GM21526 (cell line): ENCODE measurements around the gene TMED8.
A peak's percentile ranks its signal among the peaks of the same experiment; 100 is the strongest.
"Not testable (repeated sequence)": the region's sequence is repeated elsewhere in the genome, so short reads cannot be mapped to it uniquely, and the experiment has no call there.

Experiments
- ATAC-seq: cut with Tn5 transposase; IDR thresholded peaks from one replicate; pipeline ENCODE4 v1.9.1; 2021; ENCODE audit warnings: moderate library complexity; ENCODE audit not compliant: unreplicated experiment, low FRiP score

Gene TMED8, protein sequence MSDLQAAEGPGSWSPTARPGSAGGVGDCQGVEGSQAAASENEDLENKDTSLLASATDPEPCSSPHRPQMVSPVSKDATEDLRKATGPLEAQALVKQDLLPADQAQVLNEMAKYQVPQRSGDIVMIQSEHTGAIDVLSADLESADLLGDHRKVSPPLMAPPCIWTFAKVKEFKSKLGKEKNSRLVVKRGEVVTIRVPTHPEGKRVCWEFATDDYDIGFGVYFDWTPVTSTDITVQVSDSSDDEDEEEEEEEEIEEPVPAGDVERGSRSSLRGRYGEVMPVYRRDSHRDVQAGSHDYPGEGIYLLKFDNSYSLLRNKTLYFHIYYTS

DNA sequence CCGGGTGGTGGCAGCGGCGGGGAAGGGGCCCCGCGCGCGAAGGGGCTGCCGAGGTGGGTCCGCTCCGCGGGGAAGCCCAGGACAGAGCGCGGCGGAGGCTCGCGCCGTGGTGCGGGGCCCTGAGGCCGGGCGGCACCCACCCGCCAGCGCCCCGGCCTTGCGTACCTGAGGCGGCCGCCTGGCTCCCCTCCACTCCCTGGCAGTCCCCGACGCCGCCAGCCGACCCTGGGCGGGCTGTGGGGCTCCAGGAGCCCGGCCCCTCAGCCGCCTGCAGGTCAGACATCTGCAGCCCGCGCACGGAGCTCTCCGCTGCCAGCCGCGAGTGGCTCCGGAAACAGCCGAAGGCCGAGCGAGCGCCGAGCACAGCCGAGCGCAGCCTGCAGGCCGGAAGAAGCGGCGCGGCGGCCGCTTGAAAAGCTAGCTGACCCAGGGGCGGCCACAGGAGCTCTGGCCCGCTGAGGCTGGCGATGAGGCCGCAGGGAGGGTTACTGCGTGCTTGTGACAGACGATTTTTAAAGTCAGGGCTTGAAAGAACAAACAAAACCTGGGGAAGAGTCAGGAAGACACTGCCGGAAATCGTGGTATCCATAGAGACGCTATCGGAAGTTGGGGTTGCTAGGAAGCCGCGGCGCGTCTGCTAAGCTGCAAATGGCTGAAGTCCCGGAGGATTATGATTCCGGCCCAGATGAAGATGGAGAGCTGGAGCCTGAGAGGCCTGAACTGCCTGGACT lies at the start of gene TMED8, which contains the start of gene SAMD15:
Gene TMED8 (minus strand): TSS at position 324 of the 731 bp plus-strand sequence. CDS start 41 bp downstream, at position 283.
Gene SAMD15 (plus strand): TSS at position 609 of the 731 bp plus-strand sequence. CDS start 40 bp downstream, at position 649.
- peak; percentile 83 for ATAC-seq

DNA sequence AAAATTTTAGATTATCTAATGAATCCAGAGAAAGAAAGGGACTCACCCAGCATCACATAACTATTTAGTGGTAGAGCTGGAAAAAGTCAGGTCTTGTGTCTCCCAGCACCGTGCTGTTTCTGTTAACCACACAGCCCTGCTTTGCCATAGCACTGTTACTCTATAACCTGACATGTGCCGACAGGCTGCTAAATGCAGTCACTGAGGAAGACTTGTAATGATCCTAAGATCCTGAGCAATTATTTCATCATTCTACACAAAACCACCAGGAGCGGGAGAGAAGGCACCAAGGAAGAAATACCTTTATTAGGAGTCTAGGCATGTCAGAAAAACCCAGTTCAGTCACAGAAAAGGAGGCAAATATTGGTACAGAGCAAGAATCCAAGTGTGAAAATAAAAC lies 49.5 kb upstream of the TMED8 start:
- ATAC-seq = no peak

DNA sequence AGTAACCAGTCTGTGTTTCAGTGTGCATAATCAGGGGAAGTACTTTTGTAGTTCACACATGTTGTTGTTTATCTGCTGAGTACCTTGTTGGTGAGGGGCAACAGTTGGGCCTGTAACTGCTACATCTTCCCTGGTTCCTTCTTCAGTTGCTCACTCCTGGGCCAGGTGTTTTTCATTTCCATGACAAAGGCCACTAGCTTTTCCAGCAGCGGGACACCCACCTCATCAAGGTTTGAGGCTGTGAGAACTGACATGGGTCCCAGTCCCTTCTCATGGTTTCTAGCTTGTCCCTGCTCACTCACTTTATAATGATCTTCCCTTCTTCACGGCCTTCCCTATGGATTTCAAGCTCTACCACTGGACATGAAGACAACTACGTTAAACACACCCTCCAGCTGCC lies 48.0 kb upstream of the TMED8 start:
- ATAC-seq = no peak

- ATAC-seq = no peak
These were observed 46.5 kb upstream of the TMED8 start, which contains the start of gene NOXRED1 for GRCh38 chr14:77423423-77423822. NOXRED1 (minus strand) TSS chr14:77423523; CDS start chr14:77422889, 634 bp downstream.

- no peak for ATAC-seq
These were observed 44.3 kb upstream of the TMED8 start for GRCh38 chr14:77421201-77421600.

DNA sequence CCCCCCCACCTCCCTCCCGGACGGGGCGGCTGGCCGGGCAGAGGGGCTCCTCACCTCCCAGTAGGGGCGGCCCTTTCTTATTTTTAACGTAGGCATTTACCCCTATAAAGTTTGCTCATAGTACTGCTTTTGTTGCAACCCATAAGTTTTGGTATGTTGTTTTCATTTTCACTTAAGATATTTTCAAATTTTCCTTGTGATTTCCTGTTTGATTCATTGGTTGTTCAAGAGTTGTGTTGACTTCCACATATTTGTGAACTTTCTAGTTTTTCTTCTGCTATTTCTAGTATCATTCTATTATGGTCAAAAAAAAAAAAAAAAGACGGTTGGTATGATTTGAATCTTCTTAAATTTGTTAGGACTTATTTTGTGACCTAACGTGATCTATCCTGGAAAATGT lies 39.9 kb upstream of the TMED8 start:
- ATAC-seq = no peak

DNA sequence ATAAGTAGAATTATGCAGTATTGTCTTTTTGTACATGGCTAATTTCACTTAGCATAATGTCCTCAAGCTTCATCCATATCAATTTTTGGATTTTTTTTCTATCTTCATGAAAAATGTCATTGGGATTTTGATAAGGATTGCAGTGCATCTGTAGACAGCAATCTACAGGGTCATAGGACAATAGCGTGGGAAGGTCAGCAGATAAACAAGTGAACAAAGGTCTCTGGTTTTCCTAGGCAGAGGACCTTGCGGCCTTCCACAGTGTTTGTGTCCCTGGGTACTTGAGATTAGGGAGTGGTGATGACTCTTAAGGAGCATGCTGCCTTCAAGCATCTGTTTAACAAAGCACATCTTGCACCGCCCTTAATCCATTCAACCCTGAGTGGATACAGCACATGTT lies 39.2 kb upstream of the TMED8 start:
- ATAC-seq = not testable (repeated sequence)

- not testable (repeated sequence) for ATAC-seq
These were observed 38.6 kb upstream of the TMED8 start for GRCh38 chr14:77415403-77416030.

- no peak for ATAC-seq
These were observed 32.2 kb upstream of the TMED8 start for GRCh38 chr14:77409131-77409533.

GRCh38 chr14:77407158-77407557 lies 30.3 kb upstream of the TMED8 start:
- no peak for ATAC-seq

GRCh38 chr14:77406718-77407117 lies 29.8 kb upstream of the TMED8 start:
- ATAC-seq = no peak

DNA sequence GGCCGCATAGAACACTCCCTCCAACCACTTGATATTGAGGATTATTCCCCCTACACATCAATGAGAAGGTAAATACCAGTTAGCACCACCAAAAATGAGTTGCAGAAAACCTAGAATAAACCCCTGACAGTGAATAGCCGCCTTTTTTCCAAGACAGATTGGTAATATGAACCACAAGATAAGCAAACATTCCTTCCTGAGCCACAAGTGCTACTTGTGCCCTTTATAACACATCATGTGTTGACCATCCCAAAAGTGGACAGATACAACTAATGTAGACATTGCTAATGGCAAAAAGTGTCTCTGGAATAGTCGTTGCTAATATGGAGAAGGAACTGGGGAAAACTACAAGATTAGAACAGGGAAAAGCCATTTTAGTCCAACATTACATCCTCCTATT lies 29.2 kb upstream of the TMED8 start:
- no peak for ATAC-seq

GRCh38 chr14:77403768-77404167 lies 26.9 kb upstream of the TMED8 start:
- ATAC-seq = no peak

DNA sequence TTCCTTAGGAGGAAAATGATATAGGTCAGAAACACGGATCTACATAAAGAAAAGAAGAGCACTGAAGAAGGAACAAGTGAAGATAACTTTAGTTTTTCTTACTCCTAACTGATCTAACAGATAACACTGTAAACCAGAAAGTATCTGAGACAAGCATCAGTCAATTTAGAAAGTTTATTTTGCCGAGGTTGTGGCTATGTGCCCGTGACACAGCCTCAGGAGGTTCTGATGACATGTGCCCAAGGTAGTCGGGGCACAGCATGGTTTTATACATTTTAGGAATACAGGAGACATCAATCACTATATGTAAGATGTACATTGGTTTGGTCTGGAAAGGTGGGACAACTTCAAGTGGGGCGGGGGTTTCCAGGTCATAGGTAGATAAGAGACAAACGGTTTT lies 23.3 kb upstream of the TMED8 start:
- no peak for ATAC-seq

DNA sequence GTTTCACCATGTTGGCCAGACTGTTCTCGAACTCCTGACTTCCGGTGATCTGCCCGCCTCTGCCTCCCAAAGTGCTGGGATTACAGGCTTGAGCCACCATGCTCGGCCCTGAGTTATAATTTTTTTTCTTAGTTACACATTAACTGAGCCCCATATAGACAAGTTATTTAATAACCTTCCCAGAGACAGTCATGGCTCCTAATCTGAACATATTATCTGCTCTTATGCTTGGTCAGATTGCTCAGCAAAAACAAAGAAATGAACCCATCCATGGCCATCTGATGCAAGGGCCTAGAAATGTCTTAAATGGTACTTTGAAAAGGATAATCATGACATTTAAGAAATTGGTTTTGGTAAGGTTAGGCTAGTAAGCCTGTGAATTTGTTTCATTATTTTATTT lies 13.3 kb upstream of the TMED8 start:
- no peak for ATAC-seq

- ATAC-seq = no peak
These were observed 1.8 kb upstream of the TMED8 start for GRCh38 chr14:77378701-77379100.

- ATAC-seq = no peak
These were observed 579 bp upstream of the TMED8 start for GRCh38 chr14:77377502-77377844.

GRCh38 chr14:77375973-77376770 lies 722 bp downstream of the TMED8 start:
- peak; percentile 5 for ATAC-seq

- ATAC-seq = no peak
These were observed 1.5 kb downstream of the TMED8 start for GRCh38 chr14:77375164-77375950.
